Subcutaneous adipose tissue (tissue), 4 donors: ENCODE data around the gene MITD1. TPM values are rescaled to one million over a fixed set of nuclear protein-coding genes. Genes with fewer than 3 reads are reported as not detected.

Source experiments
- total RNA-seq, 4 donors: library from RNA; depleted of rRNA; stranded (reverse); fragments of >200 nt; gene quantifications; one replicate each; pipeline ENCODE4 v1.1.0, GENCODE V29; 2016
- TF ChIP-seq, protein P1 (sequence below): fragments of 450-650 bp; IDR thresholded peaks from one replicate; pipeline ENCODE4 v1.5.1; 2016; ENCODE audit warnings: low read depth, mild to moderate bottlenecking, control low read depth, antibody characterized with exemption, moderate library complexity

Gene MITD1
- total RNA-seq, 4 donors from 2014 or later, result 21.1 to 33.7 (median 31.2) TPM

- TF ChIP-seq, protein P1, sequence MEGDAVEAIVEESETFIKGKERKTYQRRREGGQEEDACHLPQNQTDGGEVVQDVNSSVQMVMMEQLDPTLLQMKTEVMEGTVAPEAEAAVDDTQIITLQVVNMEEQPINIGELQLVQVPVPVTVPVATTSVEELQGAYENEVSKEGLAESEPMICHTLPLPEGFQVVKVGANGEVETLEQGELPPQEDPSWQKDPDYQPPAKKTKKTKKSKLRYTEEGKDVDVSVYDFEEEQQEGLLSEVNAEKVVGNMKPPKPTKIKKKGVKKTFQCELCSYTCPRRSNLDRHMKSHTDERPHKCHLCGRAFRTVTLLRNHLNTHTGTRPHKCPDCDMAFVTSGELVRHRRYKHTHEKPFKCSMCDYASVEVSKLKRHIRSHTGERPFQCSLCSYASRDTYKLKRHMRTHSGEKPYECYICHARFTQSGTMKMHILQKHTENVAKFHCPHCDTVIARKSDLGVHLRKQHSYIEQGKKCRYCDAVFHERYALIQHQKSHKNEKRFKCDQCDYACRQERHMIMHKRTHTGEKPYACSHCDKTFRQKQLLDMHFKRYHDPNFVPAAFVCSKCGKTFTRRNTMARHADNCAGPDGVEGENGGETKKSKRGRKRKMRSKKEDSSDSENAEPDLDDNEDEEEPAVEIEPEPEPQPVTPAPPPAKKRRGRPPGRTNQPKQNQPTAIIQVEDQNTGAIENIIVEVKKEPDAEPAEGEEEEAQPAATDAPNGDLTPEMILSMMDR, result no peak
Measured at GRCh38 chr2:99198103-99198841, 17.4 kb upstream of the MITD1 start.

- TF ChIP-seq, protein P1, result no peak
Measured at GRCh38 chr2:99190548-99190947, 9.7 kb upstream of the MITD1 start.

DNA sequence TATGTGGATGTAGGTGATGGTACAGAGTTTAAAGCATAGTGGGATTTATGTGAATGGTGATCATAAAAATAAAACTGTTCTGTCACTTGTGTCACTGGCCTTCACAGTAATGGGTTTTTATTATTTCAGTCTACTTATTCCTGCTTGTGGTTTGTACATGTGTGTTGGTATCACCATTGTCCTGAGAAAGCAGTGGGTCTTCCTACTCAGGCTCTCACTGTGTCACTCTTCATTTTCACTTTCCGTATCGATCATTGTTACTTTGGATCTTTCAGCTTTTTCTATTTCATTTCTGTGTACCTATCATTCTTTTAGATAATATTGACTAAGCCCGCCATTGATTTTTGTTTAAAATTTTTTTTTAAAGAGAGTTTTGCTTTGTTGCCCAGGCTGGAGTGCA, 7.5 kb upstream of the MITD1 start:
- TF ChIP-seq, protein P1, result no peak

DNA sequence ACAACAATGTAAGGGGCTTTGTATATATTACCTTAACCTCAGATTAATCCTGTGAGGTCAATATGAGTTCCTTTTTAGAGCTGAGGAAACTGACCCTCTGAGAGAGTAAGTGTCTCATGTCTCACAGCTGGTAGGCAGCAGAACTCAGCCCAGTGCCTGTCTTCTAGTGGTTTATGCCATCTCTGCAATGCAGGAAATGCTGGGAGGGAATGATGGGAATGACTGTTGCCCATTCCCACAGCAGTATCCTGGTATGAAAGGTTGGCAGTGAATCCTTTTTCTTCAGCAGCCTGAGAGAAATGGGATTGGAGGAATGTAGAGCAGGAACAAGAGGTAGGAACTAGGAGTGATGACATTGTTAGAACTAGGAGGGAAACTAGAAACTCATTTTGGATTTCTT, 6.2 kb upstream of the MITD1 start:
- TF ChIP-seq, protein P1, result no peak

GRCh38 chr2:99184811-99185210, 4.0 kb upstream of the MITD1 start:
- TF ChIP-seq, protein P1, result no peak

DNA sequence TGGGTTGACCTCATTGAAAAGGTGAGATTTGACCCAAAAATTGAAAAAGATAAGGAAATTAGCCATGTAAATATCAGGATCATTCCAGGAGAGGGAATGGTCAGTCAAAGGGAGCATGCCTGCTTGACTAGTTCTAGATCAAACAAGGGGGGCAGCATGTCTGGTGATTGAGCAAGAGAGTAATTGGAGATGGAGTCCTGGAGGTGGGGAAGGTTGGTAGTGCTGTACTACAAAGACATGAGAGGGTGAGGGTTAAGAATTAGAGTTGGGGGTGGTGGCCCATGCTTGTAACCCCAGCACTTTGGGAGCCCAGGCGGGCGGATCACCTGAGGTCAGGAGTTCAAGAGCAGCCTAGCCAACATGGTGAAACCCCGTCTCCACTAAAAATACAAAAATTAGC, 2.2 kb upstream of the MITD1 start:
- TF ChIP-seq, protein P1, result no peak

- TF ChIP-seq, protein P1, result no peak
Measured at GRCh38 chr2:99181624-99182000, 754 bp upstream of the MITD1 start.
